Thyroid gland (tissue), 4 donors: ENCODE results near the gene PDZD2.

Experiments
- POLR2A ChIP-seq, 2 donors: fragments of 450-650 bp; IDR thresholded peaks; one replicate each; pipeline ENCODE4 v1.6.1; 2017; ENCODE audit warnings: antibody characterized with exemption in 2 of 2, mild to moderate bottlenecking in 2 of 2, moderate library complexity in 1 of 2
- TF ChIP-seq, protein P1 (sequence below), 6 experiments: fragments of 200-600 bp in 3 of 6; fragments of 450-650 bp in 3 of 6; sonication (generic) in 3 of 6; IDR thresholded peaks; one replicate each; pipeline ENCODE4 v1.5.1; 2016 to 2019; ENCODE audit warnings: antibody characterized with exemption in 6 of 6, mild to moderate bottlenecking in 2 of 6, inconsistent platforms in 1 of 6, moderate library complexity in 1 of 6

DNA sequence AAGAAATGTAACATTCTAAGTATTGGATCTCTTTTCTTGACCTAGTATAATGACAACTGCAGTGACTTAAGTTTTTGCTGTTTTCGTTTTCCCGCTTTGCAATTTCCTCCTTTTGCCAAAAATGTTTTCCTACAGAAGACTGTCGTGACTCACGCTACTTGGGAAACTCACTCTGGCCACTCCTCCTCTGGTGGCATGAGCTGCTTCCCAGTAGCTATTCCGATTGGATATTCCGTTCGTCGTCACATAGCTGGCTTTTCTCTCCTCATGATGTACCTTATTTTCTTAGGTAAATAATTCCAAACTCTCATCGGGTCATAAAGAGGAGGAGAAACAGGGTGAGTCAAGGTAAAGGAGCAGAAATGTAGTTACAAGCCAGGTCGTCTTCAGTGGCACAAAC, 470.3 kb downstream of the PDZD2 start:
- TF ChIP-seq, protein P1, sequence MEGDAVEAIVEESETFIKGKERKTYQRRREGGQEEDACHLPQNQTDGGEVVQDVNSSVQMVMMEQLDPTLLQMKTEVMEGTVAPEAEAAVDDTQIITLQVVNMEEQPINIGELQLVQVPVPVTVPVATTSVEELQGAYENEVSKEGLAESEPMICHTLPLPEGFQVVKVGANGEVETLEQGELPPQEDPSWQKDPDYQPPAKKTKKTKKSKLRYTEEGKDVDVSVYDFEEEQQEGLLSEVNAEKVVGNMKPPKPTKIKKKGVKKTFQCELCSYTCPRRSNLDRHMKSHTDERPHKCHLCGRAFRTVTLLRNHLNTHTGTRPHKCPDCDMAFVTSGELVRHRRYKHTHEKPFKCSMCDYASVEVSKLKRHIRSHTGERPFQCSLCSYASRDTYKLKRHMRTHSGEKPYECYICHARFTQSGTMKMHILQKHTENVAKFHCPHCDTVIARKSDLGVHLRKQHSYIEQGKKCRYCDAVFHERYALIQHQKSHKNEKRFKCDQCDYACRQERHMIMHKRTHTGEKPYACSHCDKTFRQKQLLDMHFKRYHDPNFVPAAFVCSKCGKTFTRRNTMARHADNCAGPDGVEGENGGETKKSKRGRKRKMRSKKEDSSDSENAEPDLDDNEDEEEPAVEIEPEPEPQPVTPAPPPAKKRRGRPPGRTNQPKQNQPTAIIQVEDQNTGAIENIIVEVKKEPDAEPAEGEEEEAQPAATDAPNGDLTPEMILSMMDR (IDR thresholded peaks at IDR 0.05), result no peak
- TF ChIP-seq POLR2A (IDR thresholded peaks at IDR 0.05), result no peak
